ENCODE data around the gene SLCO4C1. TPM values are rescaled to one million over a fixed set of nuclear protein-coding genes. Genes with fewer than 3 reads are reported as not detected.
A peak's percentile ranks its signal among the peaks of the same experiment; 100 is the strongest.
"Not testable (repeated sequence)": the region's sequence is repeated elsewhere in the genome, so short reads cannot be mapped to it uniquely, and the experiment has no call there.

Gene SLCO4C1
- total RNA-seq = 0.36 TPM

- DNase-seq (ENCODE audit: low spot score) = peak; percentile 76
- intact Hi-C loops (cut with DNase I) = no loop called here
- ATAC-seq = peak; percentile 84
Observed at GRCh38 chr5:102296178-102296817, at the start of gene SLCO4C1. TSS of gene SLCO4C1 (minus strand) at chr5:102296284. CDS start at chr5:102296262, 22 bp downstream.

- no peak for ATAC-seq
- intact Hi-C loops (cut with DNase I) = no loop called here
- DNase-seq (ENCODE audit: low spot score) = no peak
Observed at GRCh38 chr5:102341681-102342288, 45.7 kb upstream of the SLCO4C1 start.

- intact Hi-C loops (cut with DNase I) = no loop called here
- no peak for DNase-seq (ENCODE audit: low spot score)
Observed at GRCh38 chr5:102324714-102325113, 28.6 kb upstream of the SLCO4C1 start.

GRCh38 chr5:102318801-102319200 lies 22.7 kb upstream of the SLCO4C1 start:
- intact Hi-C loops (cut with DNase I); ATAC-seq; DNase-seq (ENCODE audit: low spot score): not testable (repeated sequence)

More at GRCh38 chr5:102324714-102325113, 28.6 kb upstream of the SLCO4C1 start:
- no peak for ATAC-seq

GRCh38 chr5:102314328-102314727 lies 18.2 kb upstream of the SLCO4C1 start:
- DNase-seq (ENCODE audit: low spot score) (no peak), ATAC-seq (no peak)
- intact Hi-C loops (cut with DNase I) = no loop called here

GRCh38 chr5:102313912-102314311 lies 17.8 kb upstream of the SLCO4C1 start:
- ATAC-seq = no peak
- DNase-seq (ENCODE audit: low spot score) = no peak
- intact Hi-C loops (cut with DNase I) = no loop called here

GRCh38 chr5:102312586-102313370 lies 16.7 kb upstream of the SLCO4C1 start:
- intact Hi-C loops (cut with DNase I) = no loop called here
- DNase-seq (ENCODE audit: low spot score) = no peak

GRCh38 chr5:102309586-102309985 lies 13.5 kb upstream of the SLCO4C1 start:
- intact Hi-C loops (cut with DNase I) = no loop called here
- ATAC-seq (no peak), DNase-seq (ENCODE audit: low spot score) (no peak)

More at GRCh38 chr5:102312586-102313370, 16.7 kb upstream of the SLCO4C1 start:
- no peak for ATAC-seq

- no peak for DNase-seq (ENCODE audit: low spot score)
- no peak for ATAC-seq
- intact Hi-C loops (cut with DNase I) = no loop called here
Observed at GRCh38 chr5:102307232-102307631, 11.1 kb upstream of the SLCO4C1 start.

GRCh38 chr5:102306121-102306520 lies 10.0 kb upstream of the SLCO4C1 start:
- intact Hi-C loops (cut with DNase I) = no loop called here
- no peak for ATAC-seq
- no peak for DNase-seq (ENCODE audit: low spot score)

GRCh38 chr5:102295534-102296177 lies 428 bp downstream of the SLCO4C1 start:
- intact Hi-C loops (cut with DNase I) = no loop called here
- DNase-seq (ENCODE audit: low spot score) (no peak), ATAC-seq (peak; percentile 8)

- ATAC-seq = no peak
- intact Hi-C loops (cut with DNase I) = loop anchor here (5.0 kb wide), 1 partner anchor 1362 kb away; no protein-coding TSS in a partner anchor
- DNase-seq (ENCODE audit: low spot score) = no peak
Observed at GRCh38 chr5:102294886-102295395, 1.1 kb downstream of the SLCO4C1 start.

GRCh38 chr5:102290004-102290403 lies 6.1 kb downstream of the SLCO4C1 start:
- intact Hi-C loops (cut with DNase I) = loop anchor here (5.0 kb wide), 1 partner anchor 1367 kb away; no protein-coding TSS in a partner anchor
- DNase-seq (ENCODE audit: low spot score) (no peak), ATAC-seq (no peak)

- intact Hi-C loops (cut with DNase I) = no loop called here
- no peak for DNase-seq (ENCODE audit: low spot score)
- no peak for ATAC-seq
Observed at GRCh38 chr5:102289251-102289899, 6.7 kb downstream of the SLCO4C1 start.

GRCh38 chr5:102288630-102289029 lies 7.5 kb downstream of the SLCO4C1 start:
- intact Hi-C loops (cut with DNase I) = no loop called here
- DNase-seq (ENCODE audit: low spot score) (no peak), ATAC-seq (no peak)

GRCh38 chr5:102286476-102286875 lies 9.6 kb downstream of the SLCO4C1 start:
- intact Hi-C loops (cut with DNase I) = no loop called here
- no peak for ATAC-seq
- no peak for DNase-seq (ENCODE audit: low spot score)

GRCh38 chr5:102283102-102283797 lies 12.8 kb downstream of the SLCO4C1 start:
- DNase-seq (ENCODE audit: low spot score) (no peak), ATAC-seq (no peak)
- intact Hi-C loops (cut with DNase I) = no loop called here

- intact Hi-C loops (cut with DNase I) = no loop called here
- DNase-seq (ENCODE audit: low spot score) (no peak), ATAC-seq (no peak)
Observed at GRCh38 chr5:102279711-102280110, 16.4 kb downstream of the SLCO4C1 start.

Data from sciatic nerve (tissue), 2 donors.